ENCODE data around the gene NLGN4Y.

NLGN4Y gene

GRCh38 chrY:14793674-14794073 lies 269.3 kb downstream of the NLGN4Y start:
- DNase-seq (ENCODE audit: extremely low read depth, insufficient read length), result no peak
- Histone ChIP-seq H3K4me3 (replicated peaks; ENCODE audit: low read depth, low read length) (no peak overlapping the region), H3K27me3 (replicated peaks; ENCODE audit: control insufficient read depth, insufficient read depth, low read length) (no peaks in the 10 kb centered on the region), H3K36me3 (ENCODE audit: control insufficient read depth, insufficient read depth, low read length) (no peaks in the 10 kb centered on the region)
- no peak for TF ChIP-seq CTCF (IDR thresholded peaks at IDR 0.05; ENCODE audit: insufficient read depth, low read length, poor library complexity, severe bottlenecking)

- H3K27me3 ChIP-seq (replicated peaks; ENCODE audit: control insufficient read depth, insufficient read depth, low read length), result no peaks in the 10 kb centered on the region
- no peak for DNase-seq (ENCODE audit: extremely low read depth, insufficient read length)
- TF ChIP-seq CTCF (IDR thresholded peaks at IDR 0.05; ENCODE audit: insufficient read depth, low read length, poor library complexity, severe bottlenecking), result no peak
- no peak overlapping the region for H3K4me3 ChIP-seq (replicated peaks; ENCODE audit: low read depth, low read length)
- no peaks in the 10 kb centered on the region for H3K36me3 ChIP-seq (ENCODE audit: control insufficient read depth, insufficient read depth, low read length)
These were observed 273.7 kb downstream of the NLGN4Y start for GRCh38 chrY:14798010-14798409.

GRCh38 chrY:14801096-14801495 lies 276.8 kb downstream of the NLGN4Y start:
- no peaks in the 10 kb centered on the region for H3K27me3 ChIP-seq (replicated peaks; ENCODE audit: control insufficient read depth, insufficient read depth, low read length)
- DNase-seq (ENCODE audit: extremely low read depth, insufficient read length), result no peak
- no peak overlapping the region for H3K4me3 ChIP-seq (replicated peaks; ENCODE audit: low read depth, low read length)
- no peak for TF ChIP-seq CTCF (IDR thresholded peaks at IDR 0.05; ENCODE audit: insufficient read depth, low read length, poor library complexity, severe bottlenecking)
- no peaks in the 10 kb centered on the region for H3K36me3 ChIP-seq (ENCODE audit: control insufficient read depth, insufficient read depth, low read length)

- Histone ChIP-seq H3K4me3 (replicated peaks; ENCODE audit: low read depth, low read length) (no peak overlapping the region), H3K36me3 (ENCODE audit: control insufficient read depth, insufficient read depth, low read length) (no peaks in the 10 kb centered on the region), H3K27me3 (replicated peaks; ENCODE audit: control insufficient read depth, insufficient read depth, low read length) (no peaks in the 10 kb centered on the region)
- no peak for TF ChIP-seq CTCF (IDR thresholded peaks at IDR 0.05; ENCODE audit: insufficient read depth, low read length, poor library complexity, severe bottlenecking)
- no peak for DNase-seq (ENCODE audit: extremely low read depth, insufficient read length)
These were observed 277.8 kb downstream of the NLGN4Y start for GRCh38 chrY:14802125-14802524.

GRCh38 chrY:14804041-14804440 lies 279.7 kb downstream of the NLGN4Y start:
- H3K4me3 ChIP-seq (replicated peaks; ENCODE audit: low read depth, low read length), result no peak overlapping the region
- H3K36me3 ChIP-seq (ENCODE audit: control insufficient read depth, insufficient read depth, low read length), result no peaks in the 10 kb centered on the region
- DNase-seq (ENCODE audit: extremely low read depth, insufficient read length), result no peak
- H3K27me3 ChIP-seq (replicated peaks; ENCODE audit: control insufficient read depth, insufficient read depth, low read length), result no peaks in the 10 kb centered on the region
- TF ChIP-seq CTCF (IDR thresholded peaks at IDR 0.05; ENCODE audit: insufficient read depth, low read length, poor library complexity, severe bottlenecking), result no peak

GRCh38 chrY:14818452-14818851 lies 294.1 kb downstream of the NLGN4Y start:
- H3K36me3 ChIP-seq (ENCODE audit: control insufficient read depth, insufficient read depth, low read length), result no peaks in the 10 kb centered on the region
- TF ChIP-seq CTCF (IDR thresholded peaks at IDR 0.05; ENCODE audit: insufficient read depth, low read length, poor library complexity, severe bottlenecking), result no peak

More at GRCh38 chrY:14818452-14818851, 294.1 kb downstream of the NLGN4Y start:
- DNase-seq (ENCODE audit: extremely low read depth, insufficient read length), result no peak
- Histone ChIP-seq H3K4me3 (replicated peaks; ENCODE audit: low read depth, low read length) (no peak overlapping the region), H3K27me3 (replicated peaks; ENCODE audit: control insufficient read depth, insufficient read depth, low read length) (no peaks in the 10 kb centered on the region)

Measured in GM06990 (cell line).